K562 (cell line): Measurements from ENCODE around the gene KRT8. TPM values are rescaled to one million over a fixed set of nuclear protein-coding genes. Genes with fewer than 3 reads are reported as not detected.

Experiments
- BRF1 ChIP-seq: IDR thresholded peaks from 3 replicates; pipeline ENCODE4 v1.6.1; 2011; ENCODE audit warnings: borderline replicate concordance, mild to moderate bottlenecking; ENCODE audit not compliant: insufficient read length; ENCODE audit errors: extremely low read depth
- CTCF ChIP-seq, 3 experiments: IDR thresholded peaks in 2 of 3; conservative IDR thresholded peaks in 1 of 3; 2 replicates each; pipeline ENCODE4 v1.5.1; 2011 to 2012; ENCODE audit warnings: low read length in 3 of 3, mild to moderate bottlenecking in 3 of 3, control low read depth in 2 of 3, improper control_type of control experiment in 1 of 3, inconsistent platforms in 1 of 3, low read depth in 1 of 3, mixed read lengths in 1 of 3, moderate library complexity in 1 of 3; ENCODE audit not compliant: insufficient read depth in 2 of 3
- E2F1 ChIP-seq: sonication (generic); formaldehyde crosslinking; IDR thresholded peaks from 2 replicates; pipeline ENCODE4 v1.8.1; 2023; ENCODE audit warnings: mild to moderate bottlenecking, missing genetic modification reagents, moderate library complexity
- E2F4 ChIP-seq: sonication (generic); formaldehyde crosslinking; IDR thresholded peaks from 2 replicates; pipeline ENCODE4 v1.8.0; 2022; ENCODE audit warnings: mild to moderate bottlenecking, low read depth, missing genetic modification reagents
- EHMT2 ChIP-seq: fragments of 450-650 bp; IDR thresholded peaks from 2 replicates; pipeline ENCODE4 v1.6.1; 2018; ENCODE audit warnings: antibody characterized with exemption
- ERF ChIP-seq: fragments of 450-650 bp; formaldehyde crosslinking; IDR thresholded peaks from 2 replicates; pipeline ENCODE4 v1.4.0; 2020; ENCODE audit warnings: mild to moderate bottlenecking, mixed read lengths
- FOSL1 ChIP-seq: fragments of 200-800 bp; sonication (Bioruptor generic); conservative IDR thresholded peaks from 2 replicates; pipeline ENCODE4 v1.6.1; 2016; ENCODE audit warnings: missing genetic modification characterization, missing compliant biosample characterization
- HMG20B ChIP-seq: fragments of 250-450 bp; sonication (Bioruptor Pico); IDR thresholded peaks from 2 replicates; pipeline ENCODE4 v1.5.0; 2021; ENCODE audit warnings: mild to moderate bottlenecking
- HOMEZ ChIP-seq: fragments of 250-450 bp; sonication (Bioruptor Pico); IDR thresholded peaks from 2 replicates; pipeline ENCODE4 v1.4.0; 2020; ENCODE audit warnings: mild to moderate bottlenecking, moderate library complexity
- KDM1A ChIP-seq, 2 experiments: fragments of 450-650 bp; IDR thresholded peaks; 2 replicates each; pipeline ENCODE4 v1.6.1; 2016; ENCODE audit warnings: mild to moderate bottlenecking in 2 of 2
- MED1 ChIP-seq: sonication (generic); formaldehyde crosslinking; IDR thresholded peaks from 2 replicates; pipeline ENCODE4 v1.8.1; 2023; ENCODE audit warnings: missing genetic modification reagents, borderline replicate concordance
- MEF2D ChIP-seq: conservative IDR thresholded peaks from 2 replicates; pipeline ENCODE4 v1.6.1; 2016; ENCODE audit warnings: low read depth, missing genetic modification characterization, missing compliant biosample characterization
- NFXL1 ChIP-seq: fragments of 450-650 bp; formaldehyde crosslinking; IDR thresholded peaks from 2 replicates; pipeline ENCODE4 v1.4.0; 2021; ENCODE audit warnings: mild to moderate bottlenecking
- RBM15 ChIP-seq: fragments of 200-400 bp; formaldehyde crosslinking; IDR thresholded peaks from 2 replicates; pipeline ENCODE4 v1.6.1; 2018; ENCODE audit warnings: mild to moderate bottlenecking, low read length, moderate library complexity; ENCODE audit not compliant: insufficient read depth
- RBM25 ChIP-seq: fragments of 200-400 bp; formaldehyde crosslinking; IDR thresholded peaks from 2 replicates; pipeline ENCODE4 v1.6.1; 2018; ENCODE audit warnings: low read length, low read depth, moderate library complexity; ENCODE audit not compliant: severe bottlenecking
- RFX1 ChIP-seq: fragments of 450-650 bp; IDR thresholded peaks from 2 replicates; pipeline ENCODE4 v1.6.1; 2016; ENCODE audit warnings: mild to moderate bottlenecking, moderate library complexity
- TOE1 ChIP-seq, 2 experiments: fragments of 450-650 bp in 1 of 2; sonication (generic) in 1 of 2; formaldehyde crosslinking in 1 of 2; IDR thresholded peaks; 2 replicates each; pipeline versions ENCODE4 v1.7.1 to v1.8.0; 2016 to 2022; ENCODE audit warnings: borderline replicate concordance in 2 of 2, mild to moderate bottlenecking in 2 of 2, antibody characterized with exemption in 1 of 2, inconsistent platforms in 1 of 2, low read depth in 1 of 2, missing genetic modification reagents in 1 of 2, moderate library complexity in 1 of 2
- XRCC5 ChIP-seq: fragments of 200-400 bp; formaldehyde crosslinking; IDR thresholded peaks from 2 replicates; pipeline ENCODE4 v1.6.1; 2017; ENCODE audit warnings: low read depth, mild to moderate bottlenecking, low read length
- ZC3H11A ChIP-seq: IDR thresholded peaks from 2 replicates; pipeline ENCODE4 v1.6.1; 2012; ENCODE audit warnings: low read depth, low read length, improper control_type of control experiment
- ZNF696 ChIP-seq: fragments of 250-450 bp; sonication (Bioruptor Pico); conservative IDR thresholded peaks from 2 replicates; pipeline ENCODE4 v1.4.0; 2020; ENCODE audit warnings: mild to moderate bottlenecking, moderate library complexity
- ZZZ3 ChIP-seq: fragments of 450-650 bp; IDR thresholded peaks from 2 replicates; pipeline ENCODE4 v1.6.1; 2016; ENCODE audit warnings: antibody characterized with exemption, mild to moderate bottlenecking, moderate library complexity
- polyA plus RNA-seq, 8 experiments: library from polyadenylated mRNA; depleted of rRNA in 4 of 8; stranded (reverse) in 5 of 8; unstranded in 3 of 8; fragments of >200 nt; fragmentation: Nextera tagmentation in 2 of 8; fragmentation: Illumina TruSeq in 1 of 8; extraction: Ambion mirVana in 2 of 8; extraction: Trizol in 1 of 8; gene quantifications; 2 replicates each; pipeline versions ENCODE4 v1.2.1 to v1.2.3, GENCODE V29; 2011 to 2014; ENCODE audit warnings: inconsistent platforms in 1 of 8, missing spikeins in 1 of 8
- total RNA-seq, 7 experiments: library from RNA; depleted of rRNA in 6 of 7; stranded (reverse); fragments of >200 nt in 6 of 7; fragmentation: Illumina TruSeq in 2 of 7; extraction: Trizol in 2 of 7; gene quantifications; 2 replicates each; pipeline versions ENCODE4 v1.2.1 to v1.2.3, GENCODE V29; 2011 to 2021; ENCODE audit warnings: low replicate concordance in 1 of 7
- TF ChIP-seq, protein P1 (sequence below), 2 experiments: fragments of 450-650 bp in 1 of 2; sonication (generic) in 1 of 2; formaldehyde crosslinking; conservative IDR thresholded peaks; 2 replicates each; pipeline versions ENCODE4 v1.4.0 to v1.8.1; 2020 to 2022; ENCODE audit warnings: mild to moderate bottlenecking in 1 of 2, missing genetic modification reagents in 1 of 2

Gene KRT8
- total and polyA plus RNA-seq, 9 of the 15 experiments (the other 6 are each of a cell fraction or from before 2014, with no cell fraction given), result 41.5 to 661 (median 260) TPM

DNA sequence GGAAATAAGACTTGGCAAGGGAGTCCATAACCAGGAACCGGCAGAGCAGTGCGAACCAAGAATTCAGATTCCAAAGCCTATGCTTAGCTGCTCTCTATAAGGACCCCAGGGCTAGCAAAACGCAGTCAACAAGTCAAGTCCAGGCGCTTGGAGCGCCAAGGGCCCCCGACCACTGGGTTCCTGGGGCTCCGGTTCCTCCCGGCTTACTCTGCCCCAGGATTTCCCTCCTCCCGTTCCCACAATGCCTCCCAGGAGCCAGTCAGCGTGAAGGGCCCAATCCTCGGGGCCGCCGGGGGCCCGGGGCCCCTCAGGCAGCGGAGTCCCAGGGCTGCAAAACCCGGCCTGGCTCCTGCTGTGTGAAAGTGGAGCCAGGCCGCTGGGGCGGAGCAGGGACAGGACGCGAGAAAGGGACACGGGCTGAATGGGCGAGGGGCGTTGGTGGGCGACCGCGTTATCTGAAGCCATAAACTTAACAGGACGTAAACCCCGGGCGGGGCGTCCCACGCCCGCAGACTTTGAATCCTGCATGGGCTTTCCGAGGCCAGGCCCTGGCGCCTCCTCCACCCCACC lies 1.5 kb downstream of the KRT8 start (continued):
- TF ChIP-seq EHMT2 (no peak), ZC3H11A (no peak), BRF1 (no peak), CTCF (IDR thresholded peaks at IDR 0.05 in 2 of 3, conservative IDR thresholded peaks at IDR 0.05 in 1 of 3; ENCODE audit: insufficient read depth in 2 of 3, low read depth in 1 of 3, low read length in 3 of 3) (no peak), E2F4 (CRISPR knock-in tag) (no peak), RFX1 (no peak), NFXL1 (CRISPR knock-in tag) (no peak), ERF (0 out of 2 replicates have a peak, but pooled peaks have one; percentile 69), KDM1A (IDR thresholded peaks at IDR 0.05) (no peak), XRCC5 (peak; percentile 87; the same call in 1 of the 2 replicates), TOE1 (IDR thresholded peaks at IDR 0.05; ENCODE audit: borderline replicate concordance) (peak; percentile 97), TOE1 (CRISPR knock-in tag; IDR thresholded peaks at IDR 0.05; ENCODE audit: borderline replicate concordance, low read depth) (no peak), E2F1 (CRISPR knock-in tag) (no peak; the same call in 1 of the 2 replicates), ZZZ3 (no peak), MED1 (CRISPR knock-in tag) (no peak), HMG20B (CRISPR knock-in tag) (no peak), RBM15 (no peak), MEF2D (no peak), HOMEZ (no peak), FOSL1 (tag) (no peak), RBM25 (peak; percentile 30), ZNF696 (CRISPR knock-in tag) (no peak)
- TF ChIP-seq, protein P1, sequence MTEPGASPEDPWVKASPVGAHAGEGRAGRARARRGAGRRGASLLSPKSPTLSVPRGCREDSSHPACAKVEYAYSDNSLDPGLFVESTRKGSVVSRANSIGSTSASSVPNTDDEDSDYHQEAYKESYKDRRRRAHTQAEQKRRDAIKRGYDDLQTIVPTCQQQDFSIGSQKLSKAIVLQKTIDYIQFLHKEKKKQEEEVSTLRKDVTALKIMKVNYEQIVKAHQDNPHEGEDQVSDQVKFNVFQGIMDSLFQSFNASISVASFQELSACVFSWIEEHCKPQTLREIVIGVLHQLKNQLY (CRISPR knock-in tag; conservative IDR thresholded peaks at IDR 0.05), result no peak
